ENCODE measurements around the gene PXMP4.

Gene PXMP4

GRCh38 chr20:33681288-33681687 lies 38.8 kb downstream of the PXMP4 start:
- DNase-seq = no peak

GRCh38 chr20:33680686-33681085 lies 39.4 kb downstream of the PXMP4 start:
- DNase-seq = no peak

GRCh38 chr20:33679758-33680485 lies 40.2 kb downstream of the PXMP4 start:
- DNase-seq = peak; percentile 77

GRCh38 chr20:33677991-33678702 lies 42.0 kb downstream of the PXMP4 start:
- DNase-seq = no peak

GRCh38 chr20:33676652-33677645 lies 43.2 kb downstream of the PXMP4 start:
- DNase-seq = no peak

GRCh38 chr20:33676121-33676520 lies 44.0 kb downstream of the PXMP4 start:
- DNase-seq = no peak

- no peak for DNase-seq
Measured at GRCh38 chr20:33675136-33675959, 44.8 kb downstream of the PXMP4 start.

GRCh38 chr20:33674294-33675135 lies 45.6 kb downstream of the PXMP4 start, which contains the start of gene NECAB3:
TSS of gene NECAB3 (minus strand) at chr20:33674428. CDS start at chr20:33674352, 76 bp downstream.
- DNase-seq = peak; percentile 65

- no peak for DNase-seq
Measured at GRCh38 chr20:33673410-33674293, 46.5 kb downstream of the PXMP4 start.

- DNase-seq = no peak
Measured at GRCh38 chr20:33673114-33673409, 47.0 kb downstream of the PXMP4 start.

- DNase-seq = no peak
Measured at GRCh38 chr20:33672426-33673113, 47.5 kb downstream of the PXMP4 start.

- DNase-seq = no peak
Measured at GRCh38 chr20:33671573-33672288, 48.4 kb downstream of the PXMP4 start.

- no peak for DNase-seq
Measured at GRCh38 chr20:33670715-33671499, 49.2 kb downstream of the PXMP4 start.

GRCh38 chr20:33669873-33670640 lies 50.1 kb downstream of the PXMP4 start:
- DNase-seq = no peak

- no peak for DNase-seq
Measured at GRCh38 chr20:33669224-33669623, 50.9 kb downstream of the PXMP4 start.

- no peak for DNase-seq
Measured at GRCh38 chr20:33668466-33669155, 51.5 kb downstream of the PXMP4 start.

All from CD4-positive, alpha-beta T cell treated with Interleukin-15 for 1 hour (primary cell).